ENCODE measurements around the gene SBF2. TPM values are rescaled to one million over a fixed set of nuclear protein-coding genes. Genes with fewer than 3 reads are reported as not detected.

Gene SBF2
- polyA plus RNA-seq, 1 donor (not counting 4 experiments of a cell fraction or from before 2014, with no cell fraction given) = 24.5 TPM

GRCh38 chr11:9783986-9784385 is 510.0 kb downstream of the SBF2 start:
- H3K4me2 ChIP-seq (ENCODE audit: control insufficient read depth, extremely low read depth, insufficient read depth, low read depth, low read length) = no peak overlapping the region
- H3K27me3 ChIP-seq (ENCODE audit: control insufficient read depth, extremely low read depth, insufficient read depth, low read length) = no peaks in the 10 kb centered on the region
- no peaks in the 10 kb centered on the region for H3K9me1 ChIP-seq (ENCODE audit: control insufficient read depth, extremely low read depth, insufficient read depth, low read length)
- no peak overlapping the region for H3K4me3 ChIP-seq (ENCODE audit: control insufficient read depth in 2 of 3, extremely low read depth in 1 of 3, insufficient read depth in 2 of 3, low read depth in 1 of 3, low read length in 3 of 3)
- H3K79me2 ChIP-seq (ENCODE audit: control insufficient read depth, insufficient read depth, low read length) = no peaks in the 10 kb centered on the region
- H4K20me1 ChIP-seq (ENCODE audit: control insufficient read depth, extremely low read depth, insufficient read depth, low read length) = no peaks in the 10 kb centered on the region
- H3K4me1 ChIP-seq (ENCODE audit: control insufficient read depth, extremely low read depth, insufficient read depth, low read length) = no peaks in the 10 kb centered on the region
- H3K9me3 ChIP-seq (ENCODE audit: control insufficient read depth, low read depth, low read length) = no peaks in the 10 kb centered on the region
- H3K36me3 ChIP-seq (ENCODE audit: control insufficient read depth in 2 of 2, extremely low read depth in 1 of 2, insufficient read depth in 2 of 2, low read length in 2 of 2) = peaks cover 16 to 29% of the 10 kb centered on the region in 2 experiments
- TF ChIP-seq CTCF (optimal IDR thresholded peaks at IDR 0.05 in 1 of 3, IDR thresholded peaks at IDR 0.05 in 1 of 3, conservative IDR thresholded peaks at IDR 0.05 in 1 of 3; ENCODE audit: extremely low read depth in 1 of 3, insufficient read depth in 2 of 3, low read length in 3 of 3) (no peak), EZH2 (IDR thresholded peaks at IDR 0.05; ENCODE audit: low read length) (no peak)
- DNase-seq (ENCODE audit: low read depth, low spot score) = no peak
- FAIRE-seq = no peak
- dilution Hi-C loops (cut with MboI; ENCODE audit: extremely low pct_ligation_motif_present, low sequenced_read_pairs) = no loop called here
- H3K27ac ChIP-seq (ENCODE audit: control insufficient read depth, insufficient read depth, low read length) = no peak overlapping the region
- H2AFZ ChIP-seq (ENCODE audit: control insufficient read depth, low read length) = no peak overlapping the region
- H3K9ac ChIP-seq (ENCODE audit: control insufficient read depth, extremely low read depth, insufficient read depth, low read length) = no peak overlapping the region

- Histone ChIP-seq H3K4me2 (ENCODE audit: control insufficient read depth, extremely low read depth, insufficient read depth, low read depth, low read length) (no peak overlapping the region), H3K9ac (ENCODE audit: control insufficient read depth, extremely low read depth, insufficient read depth, low read length) (no peak overlapping the region), H3K27me3 (ENCODE audit: control insufficient read depth, extremely low read depth, insufficient read depth, low read length) (no peaks in the 10 kb centered on the region), H3K9me1 (ENCODE audit: control insufficient read depth, extremely low read depth, insufficient read depth, low read length) (no peaks in the 10 kb centered on the region), H3K9me3 (ENCODE audit: control insufficient read depth, low read depth, low read length) (no peaks in the 10 kb centered on the region), H3K36me3 (ENCODE audit: control insufficient read depth in 2 of 2, extremely low read depth in 1 of 2, insufficient read depth in 2 of 2, low read length in 2 of 2) (peaks cover 18 to 22% of the 10 kb centered on the region in 2 experiments), H3K4me1 (ENCODE audit: control insufficient read depth, extremely low read depth, insufficient read depth, low read length) (no peaks in the 10 kb centered on the region), H3K27ac (ENCODE audit: control insufficient read depth, insufficient read depth, low read length) (no peak overlapping the region), H3K79me2 (ENCODE audit: control insufficient read depth, insufficient read depth, low read length) (no peaks in the 10 kb centered on the region), H4K20me1 (ENCODE audit: control insufficient read depth, extremely low read depth, insufficient read depth, low read length) (no peaks in the 10 kb centered on the region), H3K4me3 (ENCODE audit: control insufficient read depth in 2 of 3, extremely low read depth in 1 of 3, insufficient read depth in 2 of 3, low read depth in 1 of 3, low read length in 3 of 3) (no peak overlapping the region), H2AFZ (ENCODE audit: control insufficient read depth, low read length) (no peak overlapping the region)
- no peak for DNase-seq (ENCODE audit: low read depth, low spot score)
- dilution Hi-C loops (cut with MboI; ENCODE audit: extremely low pct_ligation_motif_present, low sequenced_read_pairs) = no loop called here
- no peak for TF ChIP-seq CTCF (optimal IDR thresholded peaks at IDR 0.05 in 1 of 3, IDR thresholded peaks at IDR 0.05 in 1 of 3, conservative IDR thresholded peaks at IDR 0.05 in 1 of 3; ENCODE audit: extremely low read depth in 1 of 3, insufficient read depth in 2 of 3, low read length in 3 of 3)
- TF ChIP-seq EZH2 (IDR thresholded peaks at IDR 0.05; ENCODE audit: low read length) = no peak
- FAIRE-seq = no peak
These were observed 513.1 kb downstream of the SBF2 start for GRCh38 chr11:9780929-9781328.

Measured in keratinocyte (primary cell).